BJ (cell line): Measurements from ENCODE around the gene NTMT2. TPM values are rescaled to one million over a fixed set of nuclear protein-coding genes. Genes with fewer than 3 reads are reported as not detected.

ENCODE experiments used
- CTCF ChIA-PET: fragments of 350-600 bp; formaldehyde crosslinking; extraction: SDS; loops from one replicate; lab custom pipeline; 2021; ENCODE audit warnings: antibody characterized with exemption, inconsistent platforms; lab: Yijun Ruan, JAX
- POLR2A ChIA-PET: fragments of 300-600 bp; sonication (Branson Sonifier 250); formaldehyde crosslinking; extraction: SDS; loops from one replicate; lab custom pipeline; 2021; ENCODE audit warnings: antibody characterized with exemption; lab: Charles Lee
- DNase-seq: peaks from one replicate; pipeline ENCODE4 v3.0.0-alpha.2; 2011; ENCODE audit warnings: low read depth
- H3K27me3 ChIP-seq: 2 replicates; pipeline ENCODE4 v1.6.0; 2011; ENCODE audit warnings: low read length; ENCODE audit not compliant: control insufficient read depth, insufficient read depth
- H3K36me3 ChIP-seq: 2 replicates; pipeline ENCODE4 v1.5.1; 2011; ENCODE audit warnings: low read length; ENCODE audit not compliant: control insufficient read depth, insufficient read depth
- H3K4me3 ChIP-seq: 2 replicates; pipeline ENCODE4 v1.5.1; 2011; ENCODE audit warnings: low read depth, mild to moderate bottlenecking, control low read depth, low read length
- polyA plus RNA-seq: library from polyadenylated mRNA; depleted of rRNA; stranded (reverse); fragments of >200 nt; gene quantifications from 2 replicates; pipeline ENCODE4 v1.2.3, GENCODE V29; 2011
- TF ChIP-seq, protein P1 (sequence below): IDR thresholded peaks from 2 replicates; pipeline ENCODE4 v1.5.1; 2011; ENCODE audit warnings: low read depth, mild to moderate bottlenecking, control low read depth, inconsistent platforms, low read length, moderate library complexity; ENCODE audit not compliant: insufficient read depth

NTMT2 gene
- polyA plus RNA-seq, 1 experiment, result not detected

DNA sequence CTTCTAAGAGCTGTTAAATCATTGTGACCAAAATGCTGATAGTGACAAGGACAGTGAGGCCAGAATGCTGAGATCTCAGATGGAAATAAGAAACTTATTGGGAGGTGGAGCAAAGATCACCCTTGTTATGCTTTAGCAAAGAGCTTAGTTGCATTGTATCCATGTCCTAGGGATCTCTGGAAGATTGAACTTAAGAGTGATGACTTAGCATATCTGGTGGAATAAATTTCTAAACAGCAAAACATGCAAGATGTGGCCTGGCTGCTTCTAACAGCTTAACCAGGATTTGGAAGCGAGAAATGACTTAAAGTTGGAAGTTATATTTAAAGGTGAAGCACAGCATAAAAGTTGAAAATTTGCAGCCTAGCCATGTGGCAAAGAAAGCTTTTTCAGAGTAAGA, 7.7 kb downstream of the NTMT2 start:
- TF ChIP-seq, protein P1, sequence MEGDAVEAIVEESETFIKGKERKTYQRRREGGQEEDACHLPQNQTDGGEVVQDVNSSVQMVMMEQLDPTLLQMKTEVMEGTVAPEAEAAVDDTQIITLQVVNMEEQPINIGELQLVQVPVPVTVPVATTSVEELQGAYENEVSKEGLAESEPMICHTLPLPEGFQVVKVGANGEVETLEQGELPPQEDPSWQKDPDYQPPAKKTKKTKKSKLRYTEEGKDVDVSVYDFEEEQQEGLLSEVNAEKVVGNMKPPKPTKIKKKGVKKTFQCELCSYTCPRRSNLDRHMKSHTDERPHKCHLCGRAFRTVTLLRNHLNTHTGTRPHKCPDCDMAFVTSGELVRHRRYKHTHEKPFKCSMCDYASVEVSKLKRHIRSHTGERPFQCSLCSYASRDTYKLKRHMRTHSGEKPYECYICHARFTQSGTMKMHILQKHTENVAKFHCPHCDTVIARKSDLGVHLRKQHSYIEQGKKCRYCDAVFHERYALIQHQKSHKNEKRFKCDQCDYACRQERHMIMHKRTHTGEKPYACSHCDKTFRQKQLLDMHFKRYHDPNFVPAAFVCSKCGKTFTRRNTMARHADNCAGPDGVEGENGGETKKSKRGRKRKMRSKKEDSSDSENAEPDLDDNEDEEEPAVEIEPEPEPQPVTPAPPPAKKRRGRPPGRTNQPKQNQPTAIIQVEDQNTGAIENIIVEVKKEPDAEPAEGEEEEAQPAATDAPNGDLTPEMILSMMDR, result no peak
- no peak for DNase-seq
- Histone ChIP-seq H3K36me3 (no peaks in the 10 kb centered on the region), H3K27me3 (0 out of 2 replicates have a peak, but pooled peaks cover 1% of the 10 kb centered on the region), H3K4me3 (no peak overlapping the region)
- ChIA-PET CTCF (no interaction called here), POLR2A (no interaction called here)

- DNase-seq, result no peak
- Histone ChIP-seq H3K36me3 (no peaks in the 10 kb centered on the region), H3K4me3 (no peak overlapping the region), H3K27me3 (0 out of 2 replicates have a peak, but pooled peaks cover 1% of the 10 kb centered on the region)
- TF ChIP-seq, protein P1, result no peak
- ChIA-PET CTCF (interaction anchor here (0.5 kb wide), 1 partner anchor 537 kb away, joined by 3 read pairs; no protein-coding TSS in a partner anchor), POLR2A (no interaction called here)
These were observed 9.3 kb downstream of the NTMT2 start for GRCh38 chr1:170155055-170155454.

GRCh38 chr1:170156594-170156993, 10.8 kb downstream of the NTMT2 start:
- CTCF ChIA-PET, result interaction anchor here (1.5 kb wide), 1 partner anchor 9 kb away, joined by 3 read pairs; no protein-coding TSS in a partner anchor
- TF ChIP-seq, protein P1, result no peak
- POLR2A ChIA-PET, result no interaction called here
- Histone ChIP-seq H3K36me3 (no peaks in the 10 kb centered on the region), H3K27me3 (0 out of 2 replicates have a peak, but pooled peaks cover 1% of the 10 kb centered on the region), H3K4me3 (no peak overlapping the region)
- no peak for DNase-seq

DNA sequence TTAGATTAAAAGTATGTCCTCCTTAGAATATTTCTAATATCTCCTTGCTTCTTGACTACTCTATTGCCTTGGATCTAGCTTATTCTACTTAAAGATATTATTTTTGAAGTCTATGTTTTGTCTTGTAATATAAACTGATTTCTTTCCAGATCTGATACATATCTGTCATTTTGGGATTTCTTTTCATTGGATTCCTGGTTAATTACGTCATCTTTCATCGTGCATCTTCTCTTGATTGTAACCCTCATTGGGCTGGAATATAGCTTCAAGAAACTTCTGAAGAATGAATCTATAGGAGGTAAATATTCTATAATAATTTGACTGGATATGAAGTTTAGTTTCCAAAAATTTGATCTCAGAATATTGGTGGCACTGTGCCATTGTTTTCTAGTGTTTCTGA, 12.1 kb downstream of the NTMT2 start:
- DNase-seq, result no peak
- H3K27me3 ChIP-seq, result 0 out of 2 replicates have a peak, but pooled peaks cover 1% of the 10 kb centered on the region
- ChIA-PET CTCF (interaction anchor here (0.7 to 1.5 kb wide), 3 partner anchors 10 to 272 kb away, joined by 3 read pairs; no protein-coding TSS in a partner anchor), POLR2A (no interaction called here)
- TF ChIP-seq, protein P1, result no peak
- H3K36me3 ChIP-seq, result no peaks in the 10 kb centered on the region
- H3K4me3 ChIP-seq, result no peak overlapping the region

DNA sequence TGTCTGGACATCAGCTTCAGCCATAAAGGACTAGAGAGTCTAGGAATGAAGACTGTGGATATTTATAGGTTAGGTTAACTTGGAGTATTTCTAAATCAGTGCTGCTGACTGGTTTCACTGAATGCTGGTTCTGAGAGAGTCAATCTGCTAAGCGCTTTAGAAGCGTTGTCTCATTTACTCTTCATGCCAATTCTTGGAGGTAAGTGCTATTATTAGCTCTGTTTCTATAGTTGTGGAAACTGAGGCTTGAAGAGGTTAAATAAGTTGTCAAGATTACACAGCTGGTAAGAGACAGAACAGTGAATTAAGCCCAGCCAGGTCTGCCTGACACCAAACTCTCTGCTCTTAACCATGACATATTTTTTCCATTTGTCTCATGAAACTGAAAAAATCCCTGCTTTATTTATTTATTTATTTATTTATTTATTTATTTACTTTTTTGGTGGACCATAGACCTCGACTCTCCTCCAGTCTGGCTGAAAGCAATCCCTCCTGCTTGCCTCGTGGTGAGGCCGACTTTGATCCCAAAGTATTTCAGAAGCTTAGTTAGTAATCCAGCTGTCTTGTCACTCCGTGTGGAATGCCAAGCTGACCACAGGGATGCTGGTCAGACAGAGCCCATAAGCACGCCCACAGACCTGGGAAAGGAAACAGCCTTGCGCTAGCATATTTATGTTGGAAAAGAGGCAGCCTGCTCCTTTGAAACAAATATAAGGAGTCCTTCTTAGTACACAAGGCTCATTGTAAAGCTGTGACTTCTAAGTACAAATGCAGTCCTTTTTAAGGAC, 16.9 kb downstream of the NTMT2 start:
- Histone ChIP-seq H3K4me3 (no peak overlapping the region), H3K27me3 (no peaks in the 10 kb centered on the region), H3K36me3 (no peaks in the 10 kb centered on the region)
- peak; percentile 73 for DNase-seq
- CTCF ChIA-PET, result no interaction called here
- POLR2A ChIA-PET, result no interaction called here
- TF ChIP-seq, protein P1, result no peak
